GM21717 (cell line): Measurements from ENCODE around the gene SYNE4.
A peak's percentile ranks its signal among the peaks of the same experiment; 100 is the strongest.

ENCODE experiments used
- ATAC-seq: cut with Tn5 transposase; IDR thresholded peaks from one replicate; pipeline ENCODE4 v1.9.1; 2021; ENCODE audit warnings: mild to moderate bottlenecking, moderate library complexity; ENCODE audit not compliant: unreplicated experiment

The SYNE4 gene

GRCh38 chr19:36026091-36026876, 17.7 kb upstream of the SYNE4 start:
- ATAC-seq, result no peak

- ATAC-seq, result no peak
Observed at GRCh38 chr19:36025541-36025940, 16.9 kb upstream of the SYNE4 start.

GRCh38 chr19:36023432-36023831, 14.8 kb upstream of the SYNE4 start:
- ATAC-seq, result no peak

DNA sequence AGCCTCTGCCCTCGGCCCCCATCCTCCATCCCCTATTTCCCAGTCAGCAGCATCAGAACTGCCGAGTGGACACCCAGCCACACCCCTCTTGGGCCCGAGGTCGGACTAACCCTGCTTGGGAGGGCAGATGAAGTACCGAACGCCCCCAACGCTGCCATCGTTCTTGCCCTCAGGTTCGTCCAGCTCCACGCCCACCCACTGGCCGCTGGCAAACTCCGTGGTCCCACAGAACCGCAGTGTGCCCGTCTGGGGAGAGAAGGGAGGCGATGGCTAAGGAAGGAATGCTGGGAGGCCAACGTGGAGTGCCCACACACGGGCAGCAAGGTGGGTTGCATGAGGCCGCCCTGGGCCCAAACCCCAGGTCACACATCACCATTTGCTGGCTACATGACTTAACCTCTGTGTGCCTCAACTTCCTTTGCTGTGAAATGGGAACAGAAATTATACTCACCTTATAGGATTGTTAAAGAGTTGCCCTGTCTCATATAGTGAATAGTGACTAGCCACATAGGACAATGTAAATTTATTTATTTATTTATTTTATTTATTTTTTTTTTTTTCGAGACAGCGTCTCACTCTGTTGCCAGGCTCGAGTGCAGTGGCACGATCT, 10.6 kb upstream of the SYNE4 start:
- no peak for ATAC-seq

GRCh38 chr19:36014012-36014924, 5.7 kb upstream of the SYNE4 start, which contains the start of gene ALKBH6:
Gene ALKBH6 (minus strand): TSS chr19:36014213. CDS start chr19:36013397, 816 bp downstream.
- ATAC-seq, result peak; percentile 91

GRCh38 chr19:36013280-36014011, 4.8 kb upstream of the SYNE4 start:
- ATAC-seq, result no peak

DNA sequence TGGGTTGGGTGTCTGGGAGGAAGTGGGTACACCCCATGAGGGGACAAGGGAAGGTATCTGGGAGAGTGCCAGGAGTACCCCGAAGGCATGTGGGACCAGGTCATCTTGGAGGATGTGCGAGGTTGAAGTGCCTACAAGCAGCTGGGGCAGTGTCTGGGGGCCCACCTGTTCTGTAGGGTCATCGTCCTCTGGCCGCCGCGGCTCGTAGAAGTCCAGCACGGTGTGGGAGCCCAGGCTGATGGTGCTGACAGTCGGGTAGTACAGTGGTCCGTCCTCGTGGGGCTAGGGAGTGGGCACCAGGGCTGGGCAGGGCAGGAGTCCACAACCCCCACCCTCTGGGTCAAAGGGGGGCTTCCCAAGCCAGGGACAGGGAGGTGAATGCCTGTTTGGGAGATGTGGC, 1.8 kb upstream of the SYNE4 start:
- no peak for ATAC-seq

- no peak for ATAC-seq
Observed at GRCh38 chr19:36009633-36010379, 1.2 kb upstream of the SYNE4 start.

DNA sequence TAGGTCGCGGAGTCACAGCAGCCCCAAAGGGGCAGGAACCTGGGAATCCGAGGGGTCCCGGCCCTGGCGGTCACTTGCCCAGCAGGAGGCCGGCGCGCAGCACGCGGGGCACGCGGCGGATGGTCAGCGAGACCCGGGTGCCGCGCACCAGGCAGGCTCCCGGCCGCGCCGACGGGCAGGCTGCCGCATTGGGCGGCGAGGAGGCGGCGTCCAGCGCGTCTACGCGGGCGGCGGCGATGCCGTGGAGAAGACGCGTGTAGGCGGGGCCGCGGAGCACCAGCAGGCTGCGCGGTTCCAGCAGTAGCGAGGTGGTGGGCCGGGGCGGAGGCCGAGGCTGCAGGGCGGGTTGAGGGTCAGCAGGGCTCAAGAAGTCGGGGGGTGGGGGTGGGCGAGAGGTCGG, 607 bp upstream of the SYNE4 start:
- ATAC-seq, result no peak

- no peak for ATAC-seq
Observed at GRCh38 chr19:36006955-36007354, 1.7 kb downstream of the SYNE4 start.

DNA sequence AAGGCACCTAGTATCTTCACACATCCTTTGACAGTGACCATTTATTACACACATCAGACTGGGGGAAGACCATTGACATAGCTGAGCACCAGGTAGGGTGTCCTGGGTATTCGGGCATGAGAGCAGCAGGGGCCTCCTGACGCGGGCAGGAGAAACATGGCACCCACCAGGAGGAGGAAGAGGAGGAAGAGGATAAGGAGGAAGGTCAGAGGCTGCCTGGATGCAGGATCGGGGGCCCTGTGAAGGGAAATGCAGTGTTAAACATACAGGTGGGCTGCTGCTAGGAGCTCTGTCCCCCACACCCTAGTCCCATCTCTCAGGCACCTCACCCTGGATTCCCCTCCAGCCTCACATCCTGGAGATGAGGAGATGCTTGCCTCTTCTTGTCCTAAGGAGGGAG, 5.3 kb downstream of the SYNE4 start:
- no peak for ATAC-seq

- ATAC-seq, result no peak
Observed at GRCh38 chr19:36001605-36002004, 7.0 kb downstream of the SYNE4 start.

DNA sequence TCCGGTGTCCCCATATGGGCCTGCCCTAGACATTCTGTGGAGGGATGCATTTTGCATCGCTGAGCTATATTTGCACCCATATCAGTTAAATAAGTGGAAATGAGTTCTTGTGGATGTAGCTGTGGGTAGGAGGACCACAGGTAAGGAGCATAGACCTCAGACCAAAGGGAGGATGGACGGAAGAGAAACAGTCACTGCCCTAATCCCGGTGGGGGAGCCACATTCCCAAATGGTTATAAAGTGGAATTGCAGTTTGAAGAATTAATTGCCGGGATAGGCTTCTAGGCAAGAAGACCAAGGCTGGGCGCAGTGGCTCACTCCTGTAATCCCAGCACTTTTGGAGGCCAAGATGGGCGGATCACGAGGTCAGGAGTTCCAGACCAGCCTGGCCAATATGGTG, 11.8 kb downstream of the SYNE4 start:
- ATAC-seq, result no peak

- ATAC-seq, result peak; percentile 70
Observed at GRCh38 chr19:35995048-35995993, 13.3 kb downstream of the SYNE4 start, which contains the start of gene SDHAF1. Gene SDHAF1 (plus strand): TSS chr19:35995188. CDS start chr19:35995275, 87 bp downstream.

DNA sequence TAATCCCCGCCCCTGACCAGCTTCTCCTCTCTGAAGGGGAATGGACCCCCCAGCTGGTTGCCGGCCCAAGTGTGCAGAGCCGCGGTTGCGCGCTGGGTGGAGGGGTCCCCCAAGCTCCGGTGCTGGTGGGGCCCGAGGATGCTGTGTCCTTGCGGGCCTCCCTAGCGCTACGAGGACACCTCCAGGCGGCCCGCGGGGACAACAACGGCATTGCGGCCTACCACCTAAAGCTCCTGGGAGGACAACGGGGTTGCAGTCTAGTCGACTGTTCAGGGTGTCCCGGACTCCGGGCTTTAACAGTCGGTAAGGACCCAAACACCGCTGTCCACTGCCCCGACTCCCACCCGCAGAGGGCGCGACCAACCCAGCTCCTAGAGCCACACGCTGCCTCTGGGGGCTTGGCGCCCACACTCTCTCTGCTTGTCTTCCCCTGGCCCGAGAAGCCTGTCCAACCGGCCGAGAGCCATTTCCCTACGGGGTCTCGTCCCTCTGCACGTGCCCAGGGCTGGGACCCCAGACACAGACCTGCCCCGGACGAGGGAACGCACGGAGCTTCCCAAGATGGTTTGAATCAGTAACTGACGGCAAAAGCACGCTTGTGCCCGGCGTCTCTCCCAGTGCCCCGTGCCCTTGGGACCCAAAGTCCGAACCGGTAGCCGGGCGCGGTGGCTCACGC, 14.6 kb downstream of the SYNE4 start:
- no peak for ATAC-seq

GRCh38 chr19:35992907-35993765, 15.5 kb downstream of the SYNE4 start:
- no peak for ATAC-seq

GRCh38 chr19:35991731-35992450, 16.7 kb downstream of the SYNE4 start:
- ATAC-seq, result no peak
